OCI-LY3 (cell line): ENCODE results near the gene CCDC198.

ENCODE experiments used
- H2AFZ ChIP-seq: fragments of 200-600, 300-600 bp; shearing (Covaris generic); 2 replicates; pipeline ENCODE4 v1.6.0; 2014; ENCODE audit warnings: antibody characterized with exemption, low read depth, low read length
- H3K27ac ChIP-seq: fragments of 200-600, 300-600 bp; sonication (generic); 2 replicates; pipeline ENCODE4 v1.5.1; 2014; ENCODE audit warnings: mild to moderate bottlenecking, low read length, moderate library complexity, mixed read lengths
- H3K27me3 ChIP-seq: fragments of 200-600, 300-600 bp; sonication (generic); 2 replicates; pipeline ENCODE4 v1.6.1; 2014; ENCODE audit warnings: low read depth, low read length, mixed read lengths
- H3K36me3 ChIP-seq: fragments of 200-600, 300-600 bp; sonication (generic); replicated peaks from 2 replicates; pipeline ENCODE3; 2014; ENCODE audit warnings: low read depth, low read length, mixed read lengths
- H3K4me1 ChIP-seq: fragments of 300-600, 200-600 bp; sonication (generic); 2 replicates; pipeline ENCODE4 v1.6.1; 2014; ENCODE audit warnings: low read length, mixed read lengths
- H3K4me2 ChIP-seq: fragments of 200-600, 300-600 bp; sonication (generic); 2 replicates; pipeline ENCODE4 v1.6.1; 2014; ENCODE audit warnings: low read length, mixed read lengths
- H3K4me3 ChIP-seq: fragments of 300-600, 200-600 bp; sonication (generic); 2 replicates; pipeline ENCODE4 v1.5.1; 2014; ENCODE audit warnings: antibody characterized with exemption, mild to moderate bottlenecking, low read length, moderate library complexity
- H3K79me2 ChIP-seq: fragments of 300-600, 200-600 bp; shearing (Covaris generic); 2 replicates; pipeline ENCODE4 v1.6.1; 2014; ENCODE audit warnings: mild to moderate bottlenecking, low read length, mixed read lengths
- H3K9ac ChIP-seq: fragments of 300-600, 200-600 bp; shearing (Covaris generic); 2 replicates; pipeline ENCODE4 v1.6.0; 2014; ENCODE audit warnings: mild to moderate bottlenecking, low read length, moderate library complexity
- H3K9me3 ChIP-seq: fragments of 200-600, 300-600 bp; shearing (Covaris generic); 2 replicates; pipeline ENCODE4 v1.6.1; 2014; ENCODE audit warnings: low read length, mixed read lengths; ENCODE audit not compliant: insufficient read depth
- H4K20me1 ChIP-seq: fragments of 200-600, 300-600 bp; sonication (generic); 2 replicates; pipeline ENCODE4 v1.6.1; 2016; ENCODE audit warnings: low read length, mixed read lengths; ENCODE audit not compliant: insufficient read depth
- EZH2phosphoT487 ChIP-seq: fragments of 200-600 bp; shearing (Covaris generic); IDR thresholded peaks from 2 replicates; pipeline ENCODE4 v1.6.1; 2018; ENCODE audit warnings: antibody characterized with exemption, mixed run types, low read depth
- TF ChIP-seq, protein P1 (sequence below): fragments of 200-600, 300-600 bp; sonication (generic); IDR thresholded peaks from 2 replicates; pipeline ENCODE4 v1.5.1; 2014; ENCODE audit warnings: antibody characterized with exemption, low read length, low read depth

CCDC198 gene

GRCh38 chr14:57478050-57478449 is 15.6 kb downstream of the CCDC198 start:
- Histone ChIP-seq H4K20me1 (no peaks in the 10 kb centered on the region), H3K9ac (no peak overlapping the region), H3K4me3 (no peak overlapping the region), H3K27ac (no peak overlapping the region), H3K4me2 (no peak overlapping the region), H3K36me3 (no peaks in the 10 kb centered on the region), H3K27me3 (peaks cover 18% of the 10 kb centered on the region), H3K4me1 (no peaks in the 10 kb centered on the region), H2AFZ (no peak overlapping the region), H3K79me2 (no peaks in the 10 kb centered on the region), H3K9me3 (no peaks in the 10 kb centered on the region)
- no peak for TF ChIP-seq EZH2phosphoT487
- TF ChIP-seq, protein P1, sequence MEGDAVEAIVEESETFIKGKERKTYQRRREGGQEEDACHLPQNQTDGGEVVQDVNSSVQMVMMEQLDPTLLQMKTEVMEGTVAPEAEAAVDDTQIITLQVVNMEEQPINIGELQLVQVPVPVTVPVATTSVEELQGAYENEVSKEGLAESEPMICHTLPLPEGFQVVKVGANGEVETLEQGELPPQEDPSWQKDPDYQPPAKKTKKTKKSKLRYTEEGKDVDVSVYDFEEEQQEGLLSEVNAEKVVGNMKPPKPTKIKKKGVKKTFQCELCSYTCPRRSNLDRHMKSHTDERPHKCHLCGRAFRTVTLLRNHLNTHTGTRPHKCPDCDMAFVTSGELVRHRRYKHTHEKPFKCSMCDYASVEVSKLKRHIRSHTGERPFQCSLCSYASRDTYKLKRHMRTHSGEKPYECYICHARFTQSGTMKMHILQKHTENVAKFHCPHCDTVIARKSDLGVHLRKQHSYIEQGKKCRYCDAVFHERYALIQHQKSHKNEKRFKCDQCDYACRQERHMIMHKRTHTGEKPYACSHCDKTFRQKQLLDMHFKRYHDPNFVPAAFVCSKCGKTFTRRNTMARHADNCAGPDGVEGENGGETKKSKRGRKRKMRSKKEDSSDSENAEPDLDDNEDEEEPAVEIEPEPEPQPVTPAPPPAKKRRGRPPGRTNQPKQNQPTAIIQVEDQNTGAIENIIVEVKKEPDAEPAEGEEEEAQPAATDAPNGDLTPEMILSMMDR: no peak

GRCh38 chr14:57470909-57471308 is 22.7 kb downstream of the CCDC198 start:
- TF ChIP-seq, protein P1: no peak
- no peak for TF ChIP-seq EZH2phosphoT487
- Histone ChIP-seq H3K36me3 (no peaks in the 10 kb centered on the region), H4K20me1 (no peaks in the 10 kb centered on the region), H3K4me1 (no peaks in the 10 kb centered on the region), H2AFZ (no peak overlapping the region), H3K4me3 (no peak overlapping the region), H3K27ac (no peak overlapping the region), H3K4me2 (no peak overlapping the region), H3K79me2 (no peaks in the 10 kb centered on the region), H3K27me3 (no peaks in the 10 kb centered on the region), H3K9me3 (no peaks in the 10 kb centered on the region), H3K9ac (no peak overlapping the region)

DNA sequence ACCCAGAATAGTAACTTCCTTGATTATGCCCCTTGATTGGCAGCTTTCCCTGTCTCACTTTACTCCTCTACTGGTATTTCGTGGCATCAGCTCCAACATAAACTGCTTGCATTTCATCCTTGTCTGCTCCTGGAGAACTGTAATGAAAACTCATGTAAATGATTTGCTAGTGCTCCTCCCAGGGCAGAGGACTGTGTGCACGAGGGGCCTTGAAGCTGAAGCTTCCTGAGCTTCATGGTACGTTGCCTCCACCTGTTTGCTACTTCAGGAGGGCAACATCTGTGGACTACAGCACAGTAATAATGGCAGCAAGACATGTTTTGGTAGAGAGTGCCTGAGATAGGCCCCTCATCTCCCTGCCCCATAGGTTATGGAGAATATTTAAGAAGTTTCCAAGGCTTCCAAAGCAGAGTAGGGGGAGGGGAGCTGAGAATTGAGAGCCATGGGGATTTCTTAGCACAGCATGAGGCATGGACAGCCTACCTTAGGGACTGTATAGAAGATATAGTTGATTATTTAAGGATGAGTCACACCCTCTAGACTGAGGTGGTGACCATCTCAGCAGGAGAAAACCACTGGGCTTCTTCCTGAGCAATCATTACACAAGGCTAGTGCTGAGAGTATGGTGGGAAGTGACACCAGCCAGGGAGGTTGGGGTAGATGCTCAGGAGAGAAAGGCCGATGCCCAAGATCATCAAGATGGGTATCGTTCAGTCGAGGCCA is 29.5 kb downstream of the CCDC198 start:
- no peaks in the 10 kb centered on the region for H3K27me3 ChIP-seq
- no peaks in the 10 kb centered on the region for H3K4me1 ChIP-seq
- TF ChIP-seq, protein P1: no peak
- TF ChIP-seq EZH2phosphoT487: no peak
- no peaks in the 10 kb centered on the region for H3K79me2 ChIP-seq
- no peaks in the 10 kb centered on the region for H3K36me3 ChIP-seq
- H3K9ac ChIP-seq: no peak overlapping the region
- H3K9me3 ChIP-seq: no peaks in the 10 kb centered on the region
- H2AFZ ChIP-seq: no peak overlapping the region
- H3K4me3 ChIP-seq: no peak overlapping the region
- no peak overlapping the region for H3K27ac ChIP-seq
- no peaks in the 10 kb centered on the region for H4K20me1 ChIP-seq
- no peak overlapping the region for H3K4me2 ChIP-seq

DNA sequence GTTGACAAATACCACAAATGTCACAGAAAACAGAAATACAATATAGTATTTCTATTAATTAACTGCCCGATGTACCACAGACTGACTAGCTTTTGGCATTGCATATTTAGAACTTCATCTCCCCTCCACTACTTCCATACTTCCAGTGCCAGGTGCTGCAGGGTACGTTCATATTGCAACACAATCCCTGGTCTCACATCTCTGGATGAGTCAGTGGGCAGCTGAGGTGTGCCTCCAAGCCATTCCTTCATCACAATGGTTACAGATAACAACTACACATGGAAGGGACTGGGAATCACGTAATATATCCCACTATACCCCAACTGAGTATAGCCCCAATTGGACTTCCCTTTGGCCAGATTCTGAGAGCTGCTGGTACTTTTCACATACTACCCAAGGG is 31.1 kb downstream of the CCDC198 start:
- no peak overlapping the region for H3K27ac ChIP-seq
- no peak overlapping the region for H3K4me2 ChIP-seq
- H4K20me1 ChIP-seq: no peaks in the 10 kb centered on the region
- H3K9me3 ChIP-seq: no peaks in the 10 kb centered on the region
- no peak overlapping the region for H3K4me3 ChIP-seq
- H3K79me2 ChIP-seq: no peaks in the 10 kb centered on the region
- no peaks in the 10 kb centered on the region for H3K4me1 ChIP-seq
- TF ChIP-seq, protein P1: no peak
- TF ChIP-seq EZH2phosphoT487: no peak
- H3K27me3 ChIP-seq: no peaks in the 10 kb centered on the region
- H3K9ac ChIP-seq: no peak overlapping the region
- no peaks in the 10 kb centered on the region for H3K36me3 ChIP-seq
- no peak overlapping the region for H2AFZ ChIP-seq
